GM19035 (cell line): ENCODE measurements around the gene UNC13A.

ENCODE experiments used
- ATAC-seq: cut with Tn5 transposase; IDR thresholded peaks from one replicate; pipeline ENCODE4 v1.9.1; 2021; ENCODE audit not compliant: unreplicated experiment

UNC13A gene

DNA sequence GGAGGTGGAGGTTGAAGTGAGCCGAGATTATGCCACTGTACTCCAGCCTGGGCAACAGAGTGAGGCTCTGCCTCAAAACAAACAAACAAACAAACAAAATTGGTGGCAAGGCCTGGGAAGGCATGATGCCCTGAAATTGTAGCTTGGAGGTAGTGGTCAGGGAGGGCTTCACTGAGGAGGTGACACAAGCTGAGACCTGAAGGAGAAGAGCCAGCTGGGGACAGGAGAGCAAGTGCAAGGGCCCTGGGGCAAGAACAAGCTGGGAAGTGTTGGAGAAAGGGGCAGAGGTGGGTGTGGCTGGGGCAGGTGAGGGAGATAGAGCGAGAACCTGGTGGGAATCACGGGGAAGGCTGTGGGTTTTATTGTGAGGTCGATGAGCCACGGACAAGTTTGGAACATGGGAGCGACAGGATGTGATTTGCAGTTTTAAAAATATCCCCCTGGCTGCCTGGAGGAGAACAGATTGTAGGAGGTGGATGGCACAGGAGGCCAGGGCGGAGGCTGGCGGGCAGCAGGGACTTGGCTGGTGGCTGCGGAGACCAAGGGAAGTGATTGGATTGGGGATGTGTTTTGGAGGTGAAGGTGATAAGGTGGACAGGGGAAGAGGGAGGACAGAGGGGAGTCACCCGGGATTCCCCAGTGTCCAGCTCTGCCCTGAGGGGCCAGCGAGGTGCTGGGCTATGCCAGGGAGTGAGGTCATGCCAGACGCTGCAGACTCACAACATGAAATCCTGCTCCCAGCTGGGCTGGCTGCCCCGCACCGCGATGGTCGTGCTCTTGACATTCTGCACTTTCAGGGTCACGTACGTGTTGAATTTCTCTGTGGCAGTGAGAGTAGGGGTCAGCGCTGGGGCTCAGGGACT lies 14.0 kb downstream of the UNC13A start:
- ATAC-seq, result no peak

DNA sequence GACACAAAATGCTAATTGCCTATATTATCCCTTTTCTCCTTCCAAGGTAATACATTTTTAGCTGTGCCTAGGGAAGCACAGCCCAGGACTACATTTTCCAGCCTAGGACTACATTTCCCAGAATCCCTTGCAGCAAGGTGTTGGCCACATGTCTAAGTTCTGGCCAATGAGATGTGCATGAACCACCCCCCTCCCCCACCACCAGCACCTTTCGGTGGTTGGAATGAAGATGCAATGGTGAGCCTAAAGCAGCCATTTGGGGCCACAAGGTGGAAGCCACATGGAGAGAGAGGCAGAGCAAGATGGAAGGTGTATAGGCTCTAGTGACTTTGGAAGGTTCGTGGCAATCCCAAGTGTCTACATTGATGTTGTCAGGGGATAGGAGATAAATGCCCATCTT lies 16.2 kb downstream of the UNC13A start:
- no peak for ATAC-seq

DNA sequence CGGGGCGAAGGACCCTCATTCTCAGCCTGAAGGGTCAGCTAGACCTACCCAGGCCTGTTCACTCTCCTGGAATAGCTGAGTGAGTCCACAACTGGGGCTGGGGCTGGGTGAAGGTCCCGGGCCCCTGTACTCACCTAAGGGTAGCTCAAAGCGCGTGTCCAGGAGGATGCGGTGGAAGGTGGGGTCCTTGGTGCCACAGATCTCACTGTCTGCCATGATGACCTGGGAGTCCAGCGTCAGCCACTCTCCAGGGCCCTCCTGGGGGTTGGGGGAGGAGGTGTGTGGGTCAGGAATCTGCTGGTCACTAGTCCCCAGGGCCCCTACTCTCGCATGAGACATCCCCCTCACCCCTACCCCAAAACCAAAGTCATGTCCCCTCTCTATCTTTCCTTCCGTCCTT lies 18.7 kb downstream of the UNC13A start:
- no peak for ATAC-seq

DNA sequence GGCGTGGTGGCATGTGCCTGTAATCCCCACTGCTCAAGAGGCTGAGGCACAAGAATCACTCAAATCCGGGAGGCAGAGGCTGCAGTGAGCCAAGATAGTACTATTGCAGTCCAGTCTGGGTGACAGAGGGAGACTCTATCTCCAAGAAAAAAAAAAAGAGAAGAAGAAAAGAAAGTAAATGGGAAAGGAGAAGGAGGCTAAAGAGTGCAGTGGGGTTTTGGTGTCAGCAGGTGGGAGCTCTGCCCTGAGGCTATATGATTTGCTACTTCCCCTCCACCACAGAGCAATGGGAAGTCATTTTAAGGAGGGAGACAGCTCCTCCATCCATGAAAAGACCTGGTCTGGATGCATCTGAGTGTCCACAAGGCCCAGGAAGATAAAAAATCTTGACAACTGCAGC lies 23.1 kb downstream of the UNC13A start:
- no peak for ATAC-seq

DNA sequence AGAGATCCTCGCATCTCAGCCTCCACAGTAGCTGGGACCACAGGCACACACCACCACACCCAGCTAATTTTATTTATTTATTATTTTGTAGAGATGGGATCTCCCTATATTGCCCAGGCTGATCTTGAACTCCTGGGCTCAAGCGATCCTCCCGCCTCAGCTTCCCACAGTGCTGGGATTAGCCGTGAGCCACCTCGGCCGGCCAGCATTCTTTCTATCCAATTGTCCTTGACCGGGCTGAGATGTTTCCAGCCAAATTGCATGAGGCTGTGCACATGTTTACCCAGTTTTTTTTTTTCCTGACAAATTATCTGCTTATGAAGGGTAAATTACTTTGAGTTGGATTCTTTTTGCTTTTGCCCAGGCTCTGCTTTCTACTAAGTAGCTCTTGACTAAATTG lies 28.2 kb downstream of the UNC13A start:
- ATAC-seq, result no peak

DNA sequence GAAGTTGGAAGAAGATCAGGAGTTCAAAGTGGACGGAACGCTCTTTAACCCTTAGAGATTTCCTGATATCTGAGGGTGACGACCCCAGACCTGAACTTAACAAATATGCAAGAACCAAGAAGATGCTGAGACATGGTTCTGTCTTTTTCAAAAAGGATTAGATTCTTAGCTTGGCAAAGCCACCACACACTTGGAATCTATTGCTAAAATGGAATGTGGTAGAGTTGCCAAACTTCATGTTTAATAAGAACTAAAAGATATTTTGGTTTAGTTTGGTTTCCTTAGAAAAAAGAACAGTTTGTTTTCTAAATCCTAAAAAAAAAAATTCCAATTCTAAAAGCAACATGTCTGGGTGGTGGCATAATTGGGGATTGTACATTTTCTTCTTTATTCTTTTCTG lies 29.5 kb downstream of the UNC13A start:
- ATAC-seq, result no peak

DNA sequence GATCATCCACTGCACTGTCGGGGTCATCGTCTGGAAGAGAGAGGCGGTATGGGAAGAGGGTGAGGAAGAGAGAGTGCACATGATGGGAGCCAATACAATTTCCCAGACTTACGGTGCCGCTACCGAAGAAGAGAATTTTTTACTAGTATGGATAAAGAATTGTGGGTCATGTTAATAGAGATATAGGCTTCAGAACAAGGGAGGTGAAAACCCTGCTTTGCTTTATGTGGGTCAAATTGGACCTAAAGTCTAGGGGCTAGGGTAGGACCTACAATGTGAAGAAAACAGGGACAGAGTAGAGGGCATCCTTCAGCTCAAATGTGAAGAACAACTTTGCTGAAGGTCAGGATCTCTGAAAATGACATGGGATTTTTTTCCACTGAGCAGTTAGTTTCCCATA lies 29.9 kb downstream of the UNC13A start:
- no peak for ATAC-seq

DNA sequence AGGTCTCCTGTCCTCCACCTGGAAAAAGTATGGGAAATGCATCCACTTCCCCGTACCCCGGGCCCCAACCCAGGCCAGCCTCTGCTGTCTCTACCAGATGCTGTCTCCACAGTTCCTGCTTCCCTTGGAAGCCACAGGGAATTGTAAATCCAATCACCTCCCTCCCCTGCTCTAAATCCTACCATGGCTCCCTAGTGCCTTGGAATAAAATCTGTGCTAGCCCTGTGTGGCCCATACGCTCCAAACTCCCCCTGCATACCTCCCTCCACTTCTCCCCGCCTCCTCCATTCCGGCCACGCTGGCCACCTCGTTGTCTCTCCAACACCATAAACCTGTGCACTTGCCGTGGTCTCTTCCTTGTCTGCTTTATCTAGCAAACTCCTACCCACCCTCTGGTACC lies 31.2 kb downstream of the UNC13A start:
- ATAC-seq, result no peak

DNA sequence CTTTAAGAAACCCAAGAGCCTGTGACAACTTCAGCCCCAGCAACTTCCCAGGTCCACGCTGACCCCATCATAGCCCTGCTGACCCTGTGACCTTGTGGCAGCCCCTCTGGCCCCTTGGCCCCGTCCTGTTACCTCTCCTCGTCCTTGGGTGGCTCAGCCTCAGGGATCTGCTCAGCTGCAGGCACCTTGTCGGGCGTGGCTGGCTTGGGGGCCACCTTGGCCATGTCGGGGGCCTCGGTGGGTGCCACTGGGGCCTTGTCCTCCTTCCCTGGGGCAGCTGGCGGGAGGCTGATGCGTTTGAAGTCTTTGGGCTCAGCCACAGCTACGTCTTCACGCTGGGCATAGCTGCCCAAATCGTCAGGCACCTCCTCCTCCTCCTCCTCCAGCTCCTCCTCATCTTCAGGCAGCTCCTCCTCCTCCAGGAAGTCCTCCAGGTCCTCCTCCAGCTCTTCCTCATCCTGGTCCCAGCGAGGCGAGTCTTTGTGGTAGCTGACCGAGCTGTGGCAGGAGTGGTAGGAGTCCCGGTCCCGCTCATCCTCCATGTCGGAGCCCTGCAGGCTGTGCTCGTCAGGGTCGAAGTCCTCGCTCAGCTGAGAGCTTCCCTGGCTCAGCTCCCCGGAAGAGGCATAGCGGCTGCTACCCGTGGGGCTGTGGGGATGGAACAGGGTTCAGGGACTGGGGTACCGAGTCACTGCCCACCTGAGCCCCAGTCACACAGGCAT lies 32.2 kb downstream of the UNC13A start:
- no peak for ATAC-seq

DNA sequence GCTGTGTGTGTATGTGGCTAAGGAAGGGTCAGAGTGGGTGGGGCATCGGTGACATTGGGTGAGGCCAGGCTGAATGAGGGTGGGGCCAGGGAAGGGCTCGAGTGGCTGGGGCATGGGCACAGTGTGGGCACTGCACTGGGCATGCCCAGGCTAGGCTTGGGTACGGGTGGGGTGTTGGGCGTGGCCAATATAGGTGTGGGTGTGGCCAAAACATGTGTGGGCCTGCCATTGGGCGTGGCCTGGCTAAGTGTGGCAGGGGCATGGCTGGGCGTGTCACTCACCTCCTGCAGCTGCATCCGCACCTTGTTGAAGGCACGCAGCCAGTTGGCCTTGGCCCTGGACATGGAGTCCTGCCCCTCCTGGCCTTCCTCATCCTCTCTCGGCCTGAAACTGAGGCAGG lies 33.2 kb downstream of the UNC13A start:
- ATAC-seq, result no peak

DNA sequence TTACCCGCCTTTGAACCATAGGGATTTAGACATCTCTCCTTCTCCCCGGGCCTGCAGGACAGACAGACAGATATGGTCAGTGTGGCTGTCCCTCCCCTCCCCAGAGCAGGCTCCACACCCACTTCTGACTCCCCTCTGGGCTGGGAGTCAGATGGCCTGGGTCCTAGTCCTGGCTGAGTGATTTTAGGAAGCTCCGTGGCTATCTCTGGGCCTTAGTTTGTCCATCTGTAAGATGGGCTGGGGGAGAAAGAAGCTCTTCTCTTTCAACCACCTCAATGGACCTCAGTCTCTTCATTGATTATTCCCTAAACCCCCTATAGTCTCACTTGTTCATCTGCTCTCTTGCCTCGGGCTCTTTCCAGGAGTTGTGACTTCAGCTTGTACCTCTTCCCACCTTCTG lies 35.5 kb downstream of the UNC13A start:
- ATAC-seq, result no peak

DNA sequence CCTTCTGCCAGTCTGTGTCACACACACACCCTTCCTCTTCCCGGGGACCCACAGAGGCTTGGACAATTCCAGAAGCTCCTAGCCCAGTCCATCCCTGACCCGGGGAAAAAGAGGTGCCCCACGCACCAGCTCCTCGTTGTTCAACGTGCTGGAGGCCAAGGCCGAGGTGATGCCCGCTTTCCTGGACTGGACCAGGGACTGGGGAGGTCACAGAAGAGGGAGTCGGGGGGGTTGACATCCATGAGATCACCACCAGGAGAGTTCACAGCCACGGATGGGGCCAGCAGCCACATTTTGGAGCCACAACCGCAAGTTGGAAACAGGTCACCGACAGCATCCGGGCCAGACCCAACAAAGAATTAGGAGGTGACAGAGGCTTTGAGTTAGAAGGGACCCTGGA lies 39.4 kb downstream of the UNC13A start:
- ATAC-seq, result no peak

DNA sequence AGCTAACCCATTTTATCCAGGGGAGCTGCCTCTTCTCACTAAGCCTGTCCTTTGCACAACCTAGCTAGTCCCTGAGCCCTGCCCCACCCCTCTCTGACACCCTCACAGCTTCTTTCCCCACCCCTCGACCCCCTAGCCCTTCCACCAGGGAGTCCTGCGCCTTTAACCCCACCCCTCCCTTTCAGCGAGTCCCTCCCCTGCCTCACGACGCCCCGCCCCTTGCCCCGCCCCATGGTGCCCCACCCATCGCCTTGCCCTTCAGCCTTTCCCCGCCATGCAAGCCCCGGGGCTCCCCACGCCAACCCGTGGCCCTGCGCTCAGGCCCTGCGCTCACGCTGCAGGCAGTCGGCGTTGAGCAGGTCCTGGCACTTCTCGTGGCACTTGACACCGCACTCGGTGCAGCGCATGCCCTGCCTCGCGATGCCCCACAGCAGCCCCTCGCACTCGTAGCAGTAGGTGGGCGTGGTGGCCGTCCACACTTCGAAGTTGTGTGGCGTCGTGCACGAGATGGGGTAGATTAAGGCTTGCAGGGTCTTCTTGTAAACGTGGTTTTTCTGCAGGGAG lies 40.0 kb downstream of the UNC13A start:
- ATAC-seq, result no peak

DNA sequence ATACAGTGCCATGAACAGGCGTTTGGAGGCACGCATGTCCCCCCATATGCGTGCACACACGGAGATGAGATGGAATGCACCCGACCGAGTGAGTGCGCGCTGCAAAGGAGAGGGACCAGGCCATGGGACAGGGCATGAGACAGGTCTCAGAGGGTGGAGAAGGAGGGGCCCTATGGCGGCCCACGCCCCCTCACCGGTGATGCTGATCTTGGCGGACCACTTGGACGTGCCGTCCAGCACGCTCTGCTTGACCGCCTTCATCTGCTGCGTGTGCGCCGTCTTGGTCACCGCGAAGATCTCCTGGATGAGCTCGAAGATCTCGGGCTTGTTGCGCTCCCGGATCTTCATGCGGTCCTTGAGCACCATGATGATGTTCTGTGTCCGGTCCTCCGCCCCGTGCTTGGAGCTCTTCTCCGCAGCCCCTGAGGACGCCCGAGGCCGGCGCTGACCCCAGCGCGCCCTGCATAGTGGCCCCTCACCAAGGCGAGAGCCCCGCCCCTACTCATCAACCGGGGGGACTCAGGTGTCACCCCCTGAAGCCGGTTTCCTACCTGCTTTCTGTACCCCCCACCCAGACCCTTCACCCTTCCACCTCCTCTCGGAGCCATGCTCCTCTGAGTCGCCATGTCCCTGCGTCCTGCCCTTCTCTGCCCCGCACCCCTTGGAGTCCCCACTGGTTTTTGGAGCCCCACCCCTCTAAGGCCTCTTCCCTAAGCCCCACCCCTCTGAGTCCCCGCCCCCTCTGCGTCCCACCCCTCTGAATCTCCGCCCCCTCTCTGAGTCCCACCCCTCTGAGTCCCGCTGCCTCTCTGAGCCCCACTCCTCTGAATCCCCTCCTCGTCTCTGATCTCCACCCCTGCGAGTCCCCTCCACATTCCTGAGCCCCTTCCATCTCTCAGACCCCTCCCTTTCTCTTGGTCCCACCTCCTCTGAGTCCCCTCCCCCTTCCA lies 40.8 kb downstream of the UNC13A start:
- ATAC-seq, result no peak

DNA sequence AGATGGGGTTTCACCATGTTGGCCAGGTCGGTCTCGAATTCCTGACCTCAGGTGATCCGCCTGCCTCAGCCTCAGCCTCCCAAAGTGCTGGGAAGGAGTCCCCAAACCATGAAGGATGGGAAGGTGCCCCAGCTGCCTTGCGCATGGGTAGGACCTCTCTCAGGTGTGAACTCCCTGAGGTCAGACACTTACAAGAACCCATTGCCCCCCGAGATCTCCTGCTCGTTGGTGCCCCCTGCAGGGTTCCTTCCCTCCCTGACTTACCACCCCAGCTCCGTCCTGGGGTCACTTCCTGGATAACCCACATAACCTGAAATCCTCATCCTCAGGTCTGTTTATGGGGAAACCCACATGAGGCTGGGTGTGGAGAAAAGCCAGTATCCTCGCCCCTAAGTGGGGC lies 41.7 kb downstream of the UNC13A start:
- no peak for ATAC-seq

DNA sequence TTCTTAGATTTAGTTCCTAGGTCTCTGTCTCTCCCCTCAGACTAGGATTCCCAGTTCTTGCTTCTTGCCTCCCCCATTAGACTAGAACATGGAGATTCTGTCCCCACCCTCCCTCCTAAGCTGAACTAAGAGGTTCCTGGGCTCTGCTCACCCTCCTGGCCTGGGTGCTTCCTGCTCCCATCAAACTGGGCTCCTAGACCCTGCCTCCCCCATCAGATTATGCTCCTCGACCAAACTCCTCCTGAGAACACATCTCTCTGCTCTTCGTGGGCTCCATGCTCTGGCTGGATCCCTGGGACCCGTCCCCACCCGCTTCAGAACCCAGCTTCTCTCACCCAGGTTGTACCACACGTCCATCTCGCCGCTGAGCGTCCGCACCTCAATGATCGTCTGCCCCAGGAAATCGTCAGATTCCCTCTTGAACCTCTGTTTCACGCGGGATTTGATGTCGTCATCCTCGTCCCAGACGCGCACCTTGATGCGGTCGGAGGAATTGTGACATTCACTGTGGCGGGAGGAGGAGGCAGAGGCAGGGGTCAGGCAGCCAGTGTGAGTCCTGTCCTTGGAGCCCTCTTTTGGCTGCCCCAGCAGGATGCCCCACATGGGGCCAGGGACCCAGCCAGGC lies 42.7 kb downstream of the UNC13A start:
- no peak for ATAC-seq

DNA sequence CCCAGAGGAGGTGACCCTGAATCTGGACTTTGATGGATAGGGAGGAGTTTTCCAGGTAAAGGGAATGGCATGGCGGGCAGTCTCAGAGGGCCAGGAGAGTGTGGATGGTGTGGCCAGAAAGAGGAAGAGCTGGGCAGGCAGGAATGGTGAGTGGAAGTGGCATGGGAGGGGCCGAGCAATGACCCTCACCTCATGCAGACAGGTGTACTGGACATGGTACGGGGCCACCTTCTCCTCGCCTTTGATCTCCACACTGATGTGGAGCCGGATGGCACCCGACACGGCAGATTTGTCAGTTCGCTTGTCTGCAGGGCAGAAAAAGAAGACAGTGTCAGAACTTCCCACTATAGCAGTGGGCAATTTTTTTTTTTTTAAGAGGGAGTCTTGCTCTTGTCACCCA lies 45.5 kb downstream of the UNC13A start:
- no peak for ATAC-seq

DNA sequence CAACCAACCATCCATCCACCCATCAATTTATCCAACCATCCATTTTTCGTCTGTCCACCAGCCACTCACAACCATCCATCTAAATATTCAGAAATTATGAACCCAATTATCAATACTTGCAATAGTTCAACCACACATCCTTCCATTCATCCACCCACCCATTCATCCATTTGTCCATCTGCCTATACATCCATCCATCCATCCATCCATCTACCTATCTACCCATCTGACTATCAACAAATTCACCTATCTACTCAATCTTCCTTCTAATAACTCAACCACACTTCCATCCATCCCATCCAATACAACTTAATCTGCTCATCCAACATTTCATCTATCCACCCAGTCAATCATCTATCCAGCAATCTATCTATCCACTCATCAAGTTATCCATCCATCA lies 46.3 kb downstream of the UNC13A start:
- no peak for ATAC-seq

DNA sequence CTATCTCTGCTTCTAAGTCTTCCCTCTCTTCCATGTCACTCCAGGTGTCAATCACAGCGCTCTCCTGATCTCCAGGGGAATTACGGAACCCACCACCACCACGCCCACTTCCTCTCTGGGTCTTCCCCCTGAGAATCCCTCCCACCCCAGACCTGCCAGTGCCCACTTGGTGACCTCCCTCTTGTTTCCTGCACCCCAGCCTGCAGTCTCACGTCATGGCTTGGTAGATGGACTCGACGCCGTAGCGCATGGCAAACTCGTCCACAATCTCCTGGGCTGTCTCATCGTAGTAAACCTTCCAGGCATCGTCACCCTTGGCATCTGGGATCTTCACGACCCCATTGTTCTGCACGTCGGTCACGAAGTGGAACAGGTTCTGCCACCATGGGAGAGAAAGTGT lies 47.0 kb downstream of the UNC13A start:
- ATAC-seq, result no peak

DNA sequence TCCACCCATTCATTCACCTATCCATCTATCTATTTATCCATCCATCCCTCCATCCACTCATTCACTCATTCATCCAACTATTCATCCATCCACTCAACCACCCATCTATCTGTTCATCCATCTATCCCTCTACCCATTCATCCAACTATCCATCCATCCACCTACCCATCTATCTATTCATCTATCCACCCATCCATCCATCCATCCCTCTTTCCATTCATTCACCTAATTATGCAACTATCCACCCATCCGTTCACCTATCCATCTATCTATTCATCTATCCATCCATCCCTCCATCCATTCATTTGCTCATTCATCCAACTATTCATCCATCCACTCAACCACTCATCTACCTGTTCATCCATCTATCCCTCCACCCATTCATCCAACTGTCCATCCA lies 54.5 kb downstream of the UNC13A start:
- ATAC-seq, result no peak

DNA sequence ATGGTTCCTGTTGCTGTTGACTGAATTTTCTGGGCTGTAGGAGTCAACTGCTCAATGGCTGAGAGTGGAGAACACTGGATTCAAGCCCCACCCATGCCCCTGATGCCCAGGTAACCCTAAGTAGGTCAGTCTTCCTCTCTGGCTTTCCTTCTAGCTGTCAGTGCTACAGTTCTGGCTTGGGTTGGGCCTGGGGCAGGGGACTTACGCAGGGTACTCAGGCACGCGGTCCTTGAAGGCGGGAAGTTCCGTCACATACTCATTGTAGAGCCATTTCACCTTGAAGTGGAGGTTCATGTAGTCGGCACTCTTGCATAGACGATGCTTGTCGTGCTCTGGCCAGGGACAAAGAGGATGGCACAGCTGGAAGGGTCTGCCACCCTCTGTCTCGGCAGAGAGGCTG lies 55.6 kb downstream of the UNC13A start:
- ATAC-seq, result no peak
